Hepatocyte (in vitro differentiated cells): Measurements from ENCODE around the gene ZDHHC11B.
"Not testable (repeated sequence)": the region's sequence is repeated elsewhere in the genome, so short reads cannot be mapped to it uniquely, and the experiment has no call there.

ENCODE experiments used
- EZH2 ChIP-seq: fragments of 200-600 bp; sonication (generic); IDR thresholded peaks from 2 replicates; pipeline ENCODE4 v1.6.1; 2016; ENCODE audit warnings: antibody characterized with exemption, mild to moderate bottlenecking, borderline replicate concordance
- EZH2phosphoT487 ChIP-seq: fragments of 200-600 bp; sonication (generic); IDR thresholded peaks from one replicate; pipeline ENCODE4 v1.6.1; 2018; ENCODE audit warnings: antibody characterized with exemption, mild to moderate bottlenecking, low read depth, moderate library complexity; ENCODE audit not compliant: unreplicated experiment, severe bottlenecking
- TF ChIP-seq, protein P1 (sequence below): fragments of 200-600 bp; sonication (generic); IDR thresholded peaks from 2 replicates; pipeline ENCODE4 v1.5.1; 2016; ENCODE audit warnings: antibody characterized with exemption, mild to moderate bottlenecking; ENCODE audit not compliant: poor library complexity

DNA sequence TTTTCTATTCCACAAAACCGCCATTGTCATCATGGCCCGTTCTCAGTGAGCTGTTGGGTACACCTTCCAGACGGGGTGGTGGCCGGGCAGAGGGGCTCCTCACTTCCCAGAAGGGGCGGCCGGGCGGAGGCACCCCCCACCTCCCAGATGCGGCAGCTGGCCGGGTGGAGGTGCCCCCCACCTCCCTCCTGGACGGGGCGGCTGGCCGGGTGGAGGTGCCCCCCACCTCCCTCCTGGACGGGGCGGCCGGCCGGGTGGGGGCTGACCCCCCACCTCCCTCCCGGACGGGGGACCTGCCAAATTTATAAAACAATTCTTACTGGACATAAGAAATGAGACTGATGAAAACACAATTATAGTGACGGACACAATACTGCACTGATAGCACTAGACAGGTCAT, 43.7 kb upstream of the ZDHHC11B start:
- TF ChIP-seq, protein P1, sequence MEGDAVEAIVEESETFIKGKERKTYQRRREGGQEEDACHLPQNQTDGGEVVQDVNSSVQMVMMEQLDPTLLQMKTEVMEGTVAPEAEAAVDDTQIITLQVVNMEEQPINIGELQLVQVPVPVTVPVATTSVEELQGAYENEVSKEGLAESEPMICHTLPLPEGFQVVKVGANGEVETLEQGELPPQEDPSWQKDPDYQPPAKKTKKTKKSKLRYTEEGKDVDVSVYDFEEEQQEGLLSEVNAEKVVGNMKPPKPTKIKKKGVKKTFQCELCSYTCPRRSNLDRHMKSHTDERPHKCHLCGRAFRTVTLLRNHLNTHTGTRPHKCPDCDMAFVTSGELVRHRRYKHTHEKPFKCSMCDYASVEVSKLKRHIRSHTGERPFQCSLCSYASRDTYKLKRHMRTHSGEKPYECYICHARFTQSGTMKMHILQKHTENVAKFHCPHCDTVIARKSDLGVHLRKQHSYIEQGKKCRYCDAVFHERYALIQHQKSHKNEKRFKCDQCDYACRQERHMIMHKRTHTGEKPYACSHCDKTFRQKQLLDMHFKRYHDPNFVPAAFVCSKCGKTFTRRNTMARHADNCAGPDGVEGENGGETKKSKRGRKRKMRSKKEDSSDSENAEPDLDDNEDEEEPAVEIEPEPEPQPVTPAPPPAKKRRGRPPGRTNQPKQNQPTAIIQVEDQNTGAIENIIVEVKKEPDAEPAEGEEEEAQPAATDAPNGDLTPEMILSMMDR = not testable (repeated sequence)
- TF ChIP-seq EZH2, EZH2phosphoT487: not testable (repeated sequence)
